Caco-2 (cell line): ENCODE results near the gene ECE2. TPM values are rescaled to one million over a fixed set of nuclear protein-coding genes. Genes with fewer than 3 reads are reported as not detected.

Experiments used
- BruUV-seq: library from RNA; stranded (reverse); fragments of 400-500 nt; replicated peaks from 2 replicates; lab custom pipeline; 2021; lab: Mats Ljungman, UMichigan
- CTCF ChIA-PET: fragments of 300-600 bp; sonication (Branson Sonifier 250); formaldehyde crosslinking; loops from one replicate; lab custom pipeline; 2022; ENCODE audit warnings: antibody characterized with exemption; lab: Charles Lee
- POLR2A ChIA-PET: fragments of 300-600 bp; sonication (Branson Sonifier 250); formaldehyde crosslinking; loops from one replicate; lab custom pipeline; 2022; ENCODE audit warnings: antibody characterized with exemption; lab: Charles Lee
- DNase-seq, 2 experiments: peaks; one replicate each; pipeline versions ENCODE4 v3.0.0 to v3.0.0-alpha.2; 2020 to 2022
- H3K27me3 ChIP-seq: replicated peaks from 2 replicates; pipeline ENCODE4 v1.6.0; 2011; ENCODE audit warnings: low read length; ENCODE audit not compliant: control insufficient read depth, insufficient read depth
- H3K36me3 ChIP-seq: 2 replicates; pipeline ENCODE4 v1.5.1; 2011; ENCODE audit warnings: low read length; ENCODE audit not compliant: control insufficient read depth, insufficient read depth
- H3K4me1 ChIP-seq: fragments of 250-450 bp; sonication (Bioruptor Pico); 2 replicates; pipeline ENCODE4 v1.5.1; 2020; ENCODE audit warnings: mild to moderate bottlenecking
- H3K4me3 ChIP-seq: 2 replicates; pipeline ENCODE4 v1.5.1; 2011; ENCODE audit warnings: low read depth, mild to moderate bottlenecking, control low read depth, low read length
- H3K9me3 ChIP-seq: fragments of 250-450 bp; sonication (Bioruptor Pico); 2 replicates; pipeline ENCODE4 v1.5.1; 2020; ENCODE audit warnings: mild to moderate bottlenecking, moderate library complexity
- H3K27ac Mint-ChIP-seq: one replicate; pipeline ENCODE4 v1.8.0; 2022; ENCODE audit warnings: mixed read lengths; ENCODE audit not compliant: unreplicated experiment
- H3K27me3 Mint-ChIP-seq: one replicate; pipeline ENCODE4 v1.8.0; 2022; ENCODE audit warnings: mixed read lengths; ENCODE audit not compliant: insufficient read depth, unreplicated experiment
- H3K36me3 Mint-ChIP-seq: one replicate; pipeline ENCODE4 v1.8.0; 2022; ENCODE audit warnings: mild to moderate bottlenecking, mixed read lengths; ENCODE audit not compliant: insufficient read depth, unreplicated experiment
- H3K4me1 Mint-ChIP-seq: one replicate; pipeline ENCODE4 v1.8.0; 2022; ENCODE audit warnings: low read depth, mixed read lengths; ENCODE audit not compliant: unreplicated experiment
- H3K4me3 Mint-ChIP-seq: one replicate; pipeline ENCODE4 v1.8.0; 2022; ENCODE audit warnings: mild to moderate bottlenecking, moderate library complexity, mixed read lengths; ENCODE audit not compliant: unreplicated experiment
- H3K9me3 Mint-ChIP-seq: one replicate; pipeline ENCODE4 v1.8.0; 2022; ENCODE audit warnings: mixed read lengths; ENCODE audit not compliant: unreplicated experiment
- CTCF ChIP-seq, 2 experiments: fragments of 200-600 bp in 1 of 2; IDR thresholded peaks; 1 replicate in 1 of 2; 2 replicates in 1 of 2; pipeline versions ENCODE4 v1.5.1 to v1.8.0; 2011 to 2022; ENCODE audit warnings: antibody characterized with exemption in 1 of 2, control low read depth in 1 of 2, inconsistent platforms in 1 of 2, low read depth in 1 of 2, low read length in 1 of 2, mild to moderate bottlenecking in 1 of 2, moderate library complexity in 1 of 2; ENCODE audit not compliant: insufficient read depth in 1 of 2, severe bottlenecking in 1 of 2, unreplicated experiment in 1 of 2
- intact Hi-C: fragments of 100-400 bp; cut with micrococcal nuclease; formaldehyde crosslinking; loops from one replicate; pipeline ENCODE4 v1.10.0; 2022; ENCODE audit not compliant: unreplicated experiment
- total RNA-seq: library from RNA; stranded (reverse); gene quantifications from 2 replicates; pipeline ENCODE4 v1.2.3, GENCODE V29; 2022

The ECE2 gene
- total RNA-seq, 1 experiment from 2014 or later: not detected

GRCh38 chr3:184323696-184324095 lies 47.9 kb downstream of the ECE2 start:
- Mint-ChIP-seq H3K4me1 (no peaks in the 10 kb centered on the region), H3K27ac (no peak overlapping the region), H3K4me3 (no peak overlapping the region), H3K36me3 (peaks cover 100% of the 10 kb centered on the region), H3K27me3 (no peaks in the 10 kb centered on the region), H3K9me3 (no peaks in the 10 kb centered on the region)
- Histone ChIP-seq H3K9me3 (no peaks in the 10 kb centered on the region), H3K4me1 (no peaks in the 10 kb centered on the region), H3K36me3 (peaks cover 23% of the 10 kb centered on the region), H3K27me3 (no peaks in the 10 kb centered on the region), H3K4me3 (no peak overlapping the region)
- POLR2A ChIA-PET: no interaction called here
- TF ChIP-seq CTCF (IDR thresholded peaks at IDR 0.05; ENCODE audit: insufficient read depth in 1 of 2, low read depth in 1 of 2, low read length in 1 of 2, severe bottlenecking in 1 of 2, unreplicated experiment in 1 of 2): no peak
- DNase-seq: no peak
- no TSS peak for BruUV-seq
- intact Hi-C loops: no loop called here
- CTCF ChIA-PET: no interaction called here

- BruUV-seq: no TSS peak
- Histone ChIP-seq H3K4me3 (no peak overlapping the region), H3K9me3 (no peaks in the 10 kb centered on the region), H3K4me1 (no peaks in the 10 kb centered on the region), H3K27me3 (no peaks in the 10 kb centered on the region), H3K36me3 (peaks cover 24% of the 10 kb centered on the region)
- no peak overlapping the region for H3K27ac Mint-ChIP-seq
- no peaks in the 10 kb centered on the region for H3K27me3 Mint-ChIP-seq
- intact Hi-C loops: no loop called here
- H3K9me3 Mint-ChIP-seq: no peaks in the 10 kb centered on the region
- H3K4me1 Mint-ChIP-seq: no peaks in the 10 kb centered on the region
- POLR2A ChIA-PET: interaction anchor here (0.7 kb wide), 1 partner anchor 224 kb away, joined by 3 read pairs; no protein-coding TSS in a partner anchor
- CTCF ChIA-PET: no interaction called here
- H3K4me3 Mint-ChIP-seq: no peak overlapping the region
- TF ChIP-seq CTCF (IDR thresholded peaks at IDR 0.05; ENCODE audit: insufficient read depth in 1 of 2, low read depth in 1 of 2, low read length in 1 of 2, severe bottlenecking in 1 of 2, unreplicated experiment in 1 of 2): no peak
- peaks cover 100% of the 10 kb centered on the region for H3K36me3 Mint-ChIP-seq
- no peak for DNase-seq
Measured at GRCh38 chr3:184325269-184325668, 49.4 kb downstream of the ECE2 start.

GRCh38 chr3:184325715-184326369 lies 50.0 kb downstream of the ECE2 start:
- TF ChIP-seq CTCF (IDR thresholded peaks at IDR 0.05; ENCODE audit: insufficient read depth in 1 of 2, low read depth in 1 of 2, low read length in 1 of 2, severe bottlenecking in 1 of 2, unreplicated experiment in 1 of 2): no peak
- POLR2A ChIA-PET: interaction anchor here (0.7 kb wide), 1 partner anchor 224 kb away, joined by 3 read pairs; no protein-coding TSS in a partner anchor
- H3K4me1 Mint-ChIP-seq: no peaks in the 10 kb centered on the region
- H3K9me3 Mint-ChIP-seq: no peaks in the 10 kb centered on the region
- Histone ChIP-seq H3K27me3 (no peaks in the 10 kb centered on the region), H3K4me3 (no peak overlapping the region), H3K9me3 (no peaks in the 10 kb centered on the region), H3K36me3 (peaks cover 24% of the 10 kb centered on the region), H3K4me1 (no peaks in the 10 kb centered on the region)
- BruUV-seq: no TSS peak
- H3K27ac Mint-ChIP-seq: no peak overlapping the region
- no peak for DNase-seq
- no peak overlapping the region for H3K4me3 Mint-ChIP-seq
- H3K36me3 Mint-ChIP-seq: peaks cover 100% of the 10 kb centered on the region
- no peaks in the 10 kb centered on the region for H3K27me3 Mint-ChIP-seq
- CTCF ChIA-PET: no interaction called here
- intact Hi-C loops: no loop called here
